C1 segment of cervical spinal cord (tissue), 14 donors: Measurements from ENCODE around the gene SPRR1B.
"Not testable (repeated sequence)": the region's sequence is repeated elsewhere in the genome, so short reads cannot be mapped to it uniquely, and the experiment has no call there.

Source experiments
- DNase-seq, 14 donors: peaks; one replicate each; lab custom pipeline; 2025; lab: John Stamatoyannopoulos, UW

The SPRR1B gene, protein sequence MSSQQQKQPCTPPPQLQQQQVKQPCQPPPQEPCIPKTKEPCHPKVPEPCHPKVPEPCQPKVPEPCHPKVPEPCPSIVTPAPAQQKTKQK

DNA sequence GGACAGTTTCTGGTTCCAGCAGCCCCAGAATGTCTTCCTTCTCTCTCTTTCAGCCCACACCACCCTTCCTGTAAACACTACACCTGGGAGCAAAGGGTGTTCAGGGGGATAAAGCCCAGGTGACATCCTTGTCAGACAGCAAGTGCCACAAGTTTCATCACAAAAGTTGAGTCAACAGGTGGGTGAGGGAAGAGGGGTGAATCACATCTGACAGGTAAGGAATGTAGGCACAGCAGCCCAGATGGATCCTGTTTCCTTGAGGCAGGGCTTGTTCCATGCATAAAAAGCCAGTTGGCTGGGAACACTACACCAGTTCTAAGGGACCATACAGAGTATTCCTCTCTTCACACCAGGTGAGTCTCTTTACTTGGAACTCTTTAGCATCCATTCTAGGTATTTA lies at the start of gene SPRR1B:
TSS of gene SPRR1B (plus strand) at position 309 of the 400 bp plus-strand sequence. CDS start 1,143 bp downstream, outside the sequence.
- no peak for DNase-seq

DNA sequence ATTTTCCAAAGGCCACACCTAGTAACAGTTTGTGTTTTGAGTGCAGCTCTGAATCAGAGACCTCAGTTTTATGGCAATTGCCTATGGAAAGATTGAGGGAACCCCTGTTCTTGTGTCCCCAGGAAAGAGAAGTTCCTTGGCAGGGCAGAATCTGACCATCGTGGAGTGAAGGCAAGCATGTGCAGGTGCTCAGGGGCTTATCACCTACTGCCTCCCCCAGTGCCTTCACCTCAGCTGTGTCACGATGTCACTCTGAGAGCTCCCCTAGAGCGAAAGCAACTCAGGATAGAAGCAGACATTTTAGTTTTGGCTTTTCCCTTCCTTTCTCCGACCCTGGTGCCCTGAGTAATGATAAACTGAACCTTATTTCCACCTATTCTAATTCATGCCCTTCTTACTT lies 48.9 kb upstream of the SPRR1B start:
- no peak for DNase-seq

DNA sequence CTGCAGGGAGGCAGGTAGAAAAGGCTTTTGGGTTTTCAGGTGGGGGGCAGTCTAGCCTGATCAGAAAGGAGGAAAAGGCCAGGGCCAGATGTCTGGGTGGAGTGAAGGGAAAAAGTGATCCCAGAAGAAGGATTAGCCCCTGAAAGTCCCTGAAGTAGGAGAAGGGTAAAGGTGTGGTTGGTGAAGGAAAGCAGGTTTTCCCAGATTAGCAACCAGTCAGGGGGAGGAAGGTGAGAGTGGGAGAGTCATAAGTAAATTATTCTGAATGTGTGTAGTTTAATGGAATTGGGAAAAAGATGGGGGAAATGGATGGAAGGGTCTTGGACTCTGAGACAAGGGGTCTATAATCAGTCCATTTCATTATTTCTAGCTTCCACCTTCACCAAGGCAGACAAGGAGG lies 47.8 kb upstream of the SPRR1B start:
- DNase-seq = no peak

DNA sequence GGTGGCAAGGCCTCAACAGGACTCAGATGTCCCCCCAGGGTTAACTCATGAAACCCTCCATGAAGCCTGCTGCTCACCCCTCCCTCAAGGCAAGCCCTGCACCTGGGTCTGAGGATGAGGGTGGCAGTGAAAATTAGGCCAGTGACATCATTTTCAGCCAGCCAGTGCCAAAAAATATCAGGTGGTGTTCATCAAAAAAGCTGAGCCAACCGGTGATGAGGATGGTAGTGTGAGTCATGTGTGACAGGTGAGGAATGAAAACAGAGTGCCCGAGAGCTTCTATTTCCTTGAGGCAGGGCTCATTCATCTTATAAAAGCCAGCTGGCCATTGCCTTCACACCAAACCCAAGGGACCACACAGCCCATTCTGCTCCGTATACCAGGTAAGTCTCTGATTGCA lies 47.3 kb upstream of the SPRR1B start, which contains the start of gene SPRR1A:
TSS of gene SPRR1A (plus strand) at position 339 of the 400 bp plus-strand sequence. CDS start 1,150 bp downstream, outside the sequence.
- no peak for DNase-seq

DNA sequence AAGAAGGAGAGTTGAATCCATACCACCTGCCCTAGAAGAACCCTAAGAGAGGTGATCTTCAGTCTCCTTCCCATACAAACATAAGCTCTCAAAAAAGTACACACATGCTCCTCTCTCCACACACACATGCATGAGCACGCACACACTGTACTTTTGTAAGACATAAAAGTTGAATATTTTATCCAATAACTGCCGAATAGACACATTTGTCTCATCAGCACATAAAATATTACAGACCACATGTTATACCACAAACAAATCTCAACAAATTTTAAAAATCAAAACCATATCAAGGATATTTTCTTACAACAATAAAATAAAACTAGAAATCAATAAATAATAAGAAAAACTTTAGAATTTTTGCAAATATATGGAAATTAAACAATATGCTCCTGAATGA lies 44.4 kb upstream of the SPRR1B start:
- no peak for DNase-seq

DNA sequence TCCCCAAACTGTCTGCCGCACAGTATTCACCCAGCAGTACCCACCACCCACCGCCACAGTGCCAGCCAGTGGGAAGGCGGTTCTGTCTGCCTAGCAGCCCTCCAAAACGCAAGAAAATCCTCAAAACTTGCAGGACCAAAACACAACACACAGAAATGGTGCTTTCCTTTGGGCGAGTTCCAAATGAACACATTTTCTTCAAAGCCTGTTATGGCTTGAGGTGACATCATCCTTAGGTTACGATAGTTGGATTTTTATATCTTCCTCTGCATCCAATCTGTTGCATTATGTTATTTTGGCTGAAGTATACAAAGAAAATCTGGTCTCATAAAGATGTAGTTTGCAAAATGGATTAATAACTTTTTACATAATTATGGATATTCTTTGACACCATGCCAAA lies 37.8 kb upstream of the SPRR1B start:
- DNase-seq = no peak

DNA sequence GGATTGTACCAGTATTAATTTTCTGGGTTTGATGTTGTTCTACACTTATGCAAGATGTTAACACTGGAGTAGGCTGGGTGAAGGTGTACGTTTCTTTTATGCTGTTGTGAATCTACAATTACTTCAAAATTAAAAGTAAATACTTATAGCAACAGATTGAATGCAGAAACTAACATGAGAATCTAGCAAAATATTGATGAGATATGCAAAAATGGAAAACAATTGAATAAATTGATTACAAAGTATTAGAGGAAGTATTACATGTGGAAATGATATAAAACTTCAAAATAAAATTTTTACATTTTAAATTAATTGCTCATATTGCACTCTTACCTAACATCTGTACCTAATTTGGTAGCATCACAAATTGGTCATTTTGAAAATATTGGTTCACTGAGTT lies 35.2 kb upstream of the SPRR1B start:
- no peak for DNase-seq

DNA sequence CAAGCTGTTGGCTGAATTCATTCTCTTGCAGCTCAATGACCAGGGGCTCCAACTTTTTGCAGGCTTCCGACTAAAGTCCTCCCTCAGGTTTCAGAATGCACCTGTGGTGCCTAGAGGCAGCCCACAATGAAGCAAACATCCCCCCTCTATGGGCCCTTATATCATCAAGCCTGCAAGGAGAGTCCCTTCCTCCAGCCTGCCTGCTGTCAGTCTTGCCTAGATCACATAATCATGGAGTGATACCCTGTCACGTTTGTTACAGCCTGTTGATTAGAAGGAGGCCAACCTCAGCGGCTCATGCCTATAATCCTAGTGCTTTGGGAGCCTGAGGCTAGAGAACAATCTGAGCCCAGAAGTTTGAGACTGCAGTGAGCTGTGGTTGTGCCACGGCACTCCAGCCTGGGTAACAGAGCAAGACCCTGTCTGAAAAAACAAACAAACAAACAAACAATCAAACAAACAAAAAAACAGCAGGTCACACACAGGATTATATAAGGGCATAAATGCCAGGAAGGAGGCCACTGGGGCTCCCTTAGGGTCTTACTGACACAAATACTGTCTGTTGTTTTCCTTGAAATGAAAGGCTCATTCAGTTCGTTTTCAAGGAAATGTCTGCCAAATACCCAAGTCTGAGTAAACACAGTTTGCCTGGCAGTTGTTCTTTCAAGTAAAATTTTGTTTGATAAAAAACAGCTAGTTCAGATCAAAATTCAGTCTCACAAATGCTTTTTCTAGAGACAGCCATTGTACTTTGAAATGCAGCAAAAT lies 34.2 kb upstream of the SPRR1B start:
- peak in 4 of 14 donors; percentile 4 to 24 (median 17) for DNase-seq

DNA sequence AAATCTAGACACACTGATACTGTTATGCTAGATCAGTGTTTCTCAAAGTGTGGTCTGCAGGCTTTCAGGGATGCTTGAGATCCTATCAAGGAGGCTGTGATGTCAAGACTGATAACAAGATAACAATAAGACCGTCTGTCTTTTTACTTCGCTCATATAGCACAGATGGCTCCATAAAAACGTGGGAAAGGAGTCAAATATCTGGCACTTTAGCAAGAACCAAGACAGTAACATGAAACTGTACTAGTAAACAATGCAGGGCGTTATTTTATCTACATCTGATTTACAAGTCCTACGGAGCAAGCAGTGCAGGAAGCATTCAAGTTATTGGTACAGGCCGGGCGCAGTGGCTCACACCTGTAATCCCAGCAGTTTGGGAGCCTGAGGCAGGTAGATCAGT lies 33.1 kb upstream of the SPRR1B start:
- no peak for DNase-seq

DNA sequence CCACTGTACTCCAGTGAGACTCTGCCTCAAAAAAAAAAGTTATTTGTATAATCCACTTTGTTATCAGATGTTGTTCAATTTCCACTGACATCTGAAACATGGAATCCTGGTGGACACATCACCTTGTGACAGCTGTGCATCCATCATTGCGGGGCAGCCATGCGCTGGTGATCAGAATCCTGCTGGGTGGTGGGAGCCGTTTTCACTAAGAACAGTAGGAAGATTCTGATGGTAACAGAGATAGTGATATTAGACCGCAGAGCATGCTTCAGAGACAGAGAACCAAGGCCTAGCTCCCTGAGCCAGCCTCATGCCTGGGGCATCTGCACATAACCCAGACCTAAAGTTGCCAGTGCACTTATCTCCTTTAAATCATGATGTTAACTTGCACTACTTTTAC lies 32.5 kb upstream of the SPRR1B start:
- no peak for DNase-seq

DNA sequence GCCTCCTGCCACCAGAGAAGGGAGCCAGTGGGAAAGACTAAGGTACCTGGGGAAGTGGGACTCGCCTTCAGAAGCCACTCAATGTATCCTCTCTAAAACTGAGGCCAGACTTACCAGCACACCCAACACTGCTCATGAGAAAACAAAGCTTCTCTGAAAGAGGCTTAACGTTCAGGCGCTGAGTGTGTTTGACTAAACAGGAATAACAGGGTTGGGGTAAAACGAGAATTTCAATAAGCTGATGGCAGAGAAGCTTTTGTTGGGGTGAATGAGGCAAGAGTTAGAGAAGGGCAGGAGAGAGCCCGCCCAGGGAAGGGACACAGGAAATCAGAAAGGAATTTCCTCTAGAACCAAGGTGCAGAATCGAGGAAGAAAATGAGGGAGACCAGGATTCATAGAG lies 31.2 kb upstream of the SPRR1B start:
- DNase-seq = no peak

DNA sequence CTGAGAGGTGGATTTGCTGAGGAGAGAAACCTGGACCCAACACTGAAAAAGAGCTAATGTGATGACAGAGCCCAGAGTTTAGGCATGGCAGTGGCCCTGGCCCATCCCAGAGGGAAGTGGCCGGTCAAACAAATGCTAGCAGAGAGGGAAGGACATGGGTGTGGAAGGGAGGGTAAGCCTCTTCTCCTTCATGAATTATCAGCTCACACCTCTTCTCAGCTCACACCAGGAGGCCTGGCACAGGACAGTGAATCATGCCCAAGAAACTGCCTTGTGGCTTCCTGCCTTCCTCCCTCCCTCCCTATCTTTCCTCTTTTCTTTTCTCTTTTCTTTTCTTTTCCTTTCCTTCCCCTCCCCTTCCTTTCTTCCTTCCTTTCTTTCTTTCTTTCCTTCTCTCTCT lies 30.7 kb upstream of the SPRR1B start:
- DNase-seq = no peak

DNA sequence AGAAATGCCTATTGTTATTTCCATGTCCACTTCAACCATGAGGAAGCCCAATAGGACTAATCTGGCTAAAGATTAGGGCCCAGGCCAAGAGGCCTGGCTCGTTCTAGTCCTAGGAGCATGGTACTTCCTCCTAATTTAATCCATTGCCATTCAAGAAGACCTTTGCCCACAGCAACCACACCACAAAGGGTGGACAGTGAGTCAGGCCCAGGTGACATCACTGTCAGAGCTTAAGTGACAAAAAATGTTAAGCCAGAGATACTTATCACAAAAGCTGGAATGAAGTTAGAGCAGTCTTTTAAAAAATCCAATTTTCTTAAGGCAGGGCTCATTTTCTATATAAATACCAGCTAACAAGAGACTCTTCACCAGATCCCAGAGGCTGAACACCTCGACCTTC lies 29.6 kb upstream of the SPRR1B start, which contains the start of gene SPRR3:
TSS of gene SPRR3 (plus strand) at position 368 of the 400 bp plus-strand sequence. CDS start 1,272 bp downstream, outside the sequence.
- DNase-seq = no peak

DNA sequence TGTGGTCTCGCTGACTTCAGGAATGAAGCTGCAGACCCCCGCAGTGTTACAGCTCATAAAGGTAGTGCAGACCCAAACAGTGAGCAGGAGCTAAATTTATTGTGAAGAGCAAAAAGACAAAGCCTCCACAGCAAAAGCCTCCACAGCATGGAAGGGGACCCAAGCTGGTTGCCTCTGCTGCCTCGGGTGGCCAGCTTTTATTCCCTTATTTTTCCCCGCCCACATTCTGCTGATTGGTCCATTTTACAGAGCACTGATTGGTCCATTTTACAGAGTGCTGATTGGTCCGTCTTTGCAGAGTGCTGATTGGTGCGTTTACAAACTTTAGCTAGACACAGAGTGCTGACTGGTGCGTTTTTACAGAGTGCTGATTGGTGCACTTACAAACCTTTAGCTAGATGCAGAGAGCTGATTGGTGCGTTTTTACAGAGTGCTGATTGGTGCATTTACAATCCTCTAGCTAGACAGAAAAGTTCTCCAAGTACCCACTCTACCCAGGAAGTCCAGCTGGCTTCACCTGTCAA lies 19.7 kb upstream of the SPRR1B start:
- DNase-seq = not testable (repeated sequence)

DNA sequence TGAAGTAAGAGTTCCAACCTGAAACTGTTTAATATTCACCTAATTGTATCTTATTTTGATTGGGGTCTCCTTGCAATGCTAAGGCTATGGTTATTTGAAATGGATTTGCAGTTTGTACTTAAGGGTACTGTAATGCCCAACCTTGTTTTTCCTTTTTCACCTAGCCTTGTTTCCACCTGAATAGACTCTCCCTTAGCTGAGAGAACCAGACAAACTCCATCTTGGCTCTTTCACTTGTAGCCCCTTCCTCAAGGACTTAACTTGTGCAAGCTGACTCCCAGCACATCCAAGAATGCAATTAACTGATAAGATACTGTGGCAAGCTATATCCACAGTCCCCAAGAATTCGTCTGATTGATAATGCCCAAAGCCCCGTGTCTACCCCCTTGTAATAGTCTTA lies 9.2 kb upstream of the SPRR1B start:
- not testable (repeated sequence) for DNase-seq

DNA sequence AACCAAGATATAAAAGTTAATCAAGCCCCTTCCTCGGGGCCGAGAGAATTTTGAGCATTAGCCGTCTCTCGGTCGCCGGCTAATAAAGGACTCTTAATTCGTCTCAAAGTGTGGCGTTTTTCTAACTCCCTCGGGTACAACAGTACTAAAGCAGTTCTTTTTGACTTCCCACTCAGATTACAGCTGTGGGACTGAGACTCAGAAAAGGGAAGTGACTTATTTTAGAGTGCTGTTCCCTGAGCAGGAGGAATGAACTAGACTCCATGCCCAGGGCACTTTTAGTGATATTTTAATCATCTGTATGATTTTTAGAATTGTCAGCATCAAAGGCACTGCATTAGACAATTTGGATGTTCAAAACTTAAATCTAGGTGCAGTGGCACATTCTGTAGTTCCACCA lies 8.7 kb upstream of the SPRR1B start:
- not testable (repeated sequence) for DNase-seq

DNA sequence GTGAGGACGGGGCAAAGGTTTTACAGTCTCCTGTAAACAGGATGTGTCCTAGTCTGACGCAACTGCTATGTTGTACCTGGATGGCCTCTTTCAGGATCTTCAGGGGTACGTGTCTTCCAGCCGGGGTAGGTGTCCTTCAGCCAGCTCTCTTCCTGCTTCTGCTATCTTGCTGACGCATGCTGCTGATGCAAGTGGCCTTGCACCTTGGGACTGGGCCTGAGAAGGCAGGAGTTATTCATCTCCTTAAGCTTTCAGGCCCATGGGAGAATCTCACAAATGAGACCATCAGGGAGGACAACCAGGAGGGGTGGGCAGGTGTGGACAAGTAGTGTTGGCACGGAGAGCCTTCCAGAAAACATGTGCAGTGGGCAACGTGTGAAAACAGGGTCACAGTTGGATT lies 7.9 kb upstream of the SPRR1B start:
- no peak for DNase-seq

DNA sequence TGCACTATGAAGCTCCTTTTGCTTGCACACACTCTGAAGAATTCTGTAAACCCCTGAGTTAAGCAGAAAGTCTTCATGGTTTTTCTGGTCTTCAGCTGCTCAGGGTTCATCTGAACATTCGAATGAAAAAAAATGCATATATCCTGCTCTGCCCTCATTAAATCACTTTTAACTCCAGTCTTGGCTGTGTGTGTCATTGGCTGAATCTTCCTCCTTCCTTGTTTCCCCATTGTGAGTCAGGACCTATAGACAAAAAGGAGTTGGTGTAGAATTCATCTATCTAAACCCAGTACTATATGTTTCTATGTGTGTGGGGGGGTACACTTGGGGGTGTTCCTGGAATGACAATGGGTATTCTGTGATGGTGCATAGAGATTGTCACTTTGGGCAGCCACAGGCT lies 6.6 kb upstream of the SPRR1B start:
- no peak for DNase-seq

DNA sequence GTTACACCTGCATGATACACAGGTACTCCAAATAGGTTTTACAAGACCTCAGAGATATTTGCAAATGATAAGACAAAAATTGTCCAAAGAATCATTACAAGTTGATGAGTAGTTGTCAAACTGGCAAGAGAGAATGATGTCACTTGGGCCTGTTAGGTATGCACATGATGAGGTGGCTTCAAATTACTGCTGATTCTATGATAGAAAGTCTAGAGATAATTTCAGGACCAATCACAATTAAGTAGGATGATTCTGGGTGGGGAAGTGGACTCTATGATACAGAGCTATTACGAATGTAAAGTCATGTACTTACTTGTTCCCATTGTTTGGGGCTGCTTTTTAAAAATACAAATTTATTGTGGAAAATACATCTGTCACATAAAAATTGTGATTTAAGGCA lies 5.2 kb upstream of the SPRR1B start:
- no peak for DNase-seq

DNA sequence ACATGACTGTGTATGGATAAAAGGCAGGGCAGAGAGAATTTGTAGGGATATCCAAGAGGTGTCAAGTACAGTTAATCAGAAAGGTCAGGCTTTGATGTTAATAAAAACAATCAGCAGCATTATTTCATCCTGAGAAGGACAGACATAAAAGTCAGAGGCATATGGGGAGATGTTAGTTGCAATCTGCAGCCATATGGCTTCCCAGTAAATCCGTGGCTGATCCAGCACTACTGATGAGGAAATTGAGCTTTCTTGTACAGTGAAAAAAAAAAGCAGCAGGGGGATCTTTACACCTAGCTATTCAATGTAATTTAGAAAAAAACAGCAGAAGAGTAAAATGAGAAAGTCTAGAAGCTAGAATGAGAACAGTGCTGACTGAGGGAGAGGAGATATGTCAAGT lies 2.2 kb upstream of the SPRR1B start:
- no peak for DNase-seq

DNA sequence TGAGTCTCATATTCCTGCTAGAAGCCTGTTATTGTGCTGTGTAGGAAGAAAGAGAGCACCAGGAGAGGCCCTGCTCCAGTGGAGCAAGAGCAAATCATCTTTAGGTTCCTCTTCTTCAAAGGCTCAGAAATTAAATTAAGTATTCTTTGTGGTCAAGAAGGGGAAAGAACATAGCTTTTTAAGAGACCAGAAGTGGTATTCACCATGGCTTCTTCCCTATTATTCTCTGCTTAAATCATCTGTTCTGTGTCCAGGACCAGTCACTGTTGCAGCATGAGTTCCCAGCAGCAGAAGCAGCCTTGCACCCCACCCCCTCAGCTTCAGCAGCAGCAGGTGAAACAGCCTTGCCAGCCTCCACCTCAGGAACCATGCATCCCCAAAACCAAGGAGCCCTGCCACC lies 1.1 kb downstream of the SPRR1B start:
- no peak for DNase-seq

DNA sequence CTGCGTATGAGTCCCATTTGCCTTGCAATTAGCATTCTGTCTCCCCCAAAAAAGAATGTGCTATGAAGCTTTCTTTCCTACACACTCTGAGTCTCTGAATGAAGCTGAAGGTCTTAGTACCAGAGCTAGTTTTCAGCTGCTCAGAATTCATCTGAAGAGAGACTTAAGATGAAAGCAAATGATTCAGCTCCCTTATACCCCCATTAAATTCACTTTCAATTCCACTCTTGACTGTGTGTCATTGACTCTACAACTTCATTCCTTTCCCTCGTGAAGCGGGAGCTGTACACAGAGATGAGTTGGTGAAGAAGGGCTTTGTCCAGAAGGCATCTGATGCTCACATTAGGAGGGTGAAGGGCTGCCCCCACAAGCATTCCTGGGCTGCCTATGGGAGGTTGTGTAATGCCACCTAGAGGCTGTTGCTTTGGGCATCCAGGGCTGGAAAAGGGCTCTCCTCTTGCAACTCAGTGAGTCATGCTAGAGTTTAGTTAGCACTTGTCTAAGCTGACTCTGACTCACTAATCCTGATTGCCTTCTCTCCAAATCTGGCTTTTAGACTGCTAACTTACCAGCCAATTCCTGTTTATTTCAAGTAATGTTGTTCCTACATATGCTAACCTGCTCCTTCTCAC lies 1.8 kb downstream of the SPRR1B start:
- peak in 3 of 14 donors; percentile 0 to 31 (median 2) for DNase-seq

DNA sequence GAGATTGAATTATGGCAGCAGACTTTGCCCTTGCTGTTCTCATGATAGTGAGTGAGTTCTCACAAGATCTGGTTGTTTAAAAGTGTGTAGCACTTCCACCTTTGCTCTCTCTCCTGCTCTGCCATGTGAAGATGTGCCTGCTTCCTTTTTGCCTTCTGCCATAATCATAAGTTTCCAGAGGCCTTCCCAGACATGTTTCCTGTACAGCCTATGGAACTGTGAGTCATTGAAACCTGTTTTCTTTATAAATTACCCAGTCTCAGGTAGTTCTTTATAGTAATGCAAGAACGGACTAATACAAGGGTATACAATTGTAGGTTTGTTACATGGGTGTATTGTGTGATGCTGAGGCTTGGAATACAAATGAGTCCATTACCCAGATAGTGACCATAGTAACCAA lies 4.2 kb downstream of the SPRR1B start:
- DNase-seq = no peak
